Loucy (cell line): ENCODE measurements around the gene ACACB.

ENCODE experiments used
- H2AFZ ChIP-seq: fragments of 200-600 bp; sonication (generic); 2 replicates; pipeline ENCODE4 v1.6.0; 2016; ENCODE audit warnings: antibody characterized with exemption, mild to moderate bottlenecking, low read length, moderate library complexity
- H3F3A ChIP-seq: fragments of 200-600 bp; 2 replicates; pipeline ENCODE4 v1.6.0; 2016; ENCODE audit warnings: antibody characterized with exemption, low read depth, mild to moderate bottlenecking
- H3K27me3 ChIP-seq: fragments of 200-600 bp; sonication (generic); 2 replicates; pipeline ENCODE4 v1.6.1; 2014; ENCODE audit warnings: low read length, mild to moderate bottlenecking; ENCODE audit not compliant: insufficient read depth, poor library complexity, severe bottlenecking
- H3K36me3 ChIP-seq: fragments of 200-600 bp; sonication (generic); 2 replicates; pipeline ENCODE4 v1.6.1; 2016; ENCODE audit warnings: low read length; ENCODE audit not compliant: insufficient read depth
- H3K4me1 ChIP-seq: fragments of 200-600 bp; sonication (generic); 2 replicates; pipeline ENCODE4 v1.5.1; 2014; ENCODE audit warnings: low read length, mild to moderate bottlenecking; ENCODE audit not compliant: insufficient read depth, poor library complexity, severe bottlenecking
- H3K4me2 ChIP-seq: fragments of 200-600 bp; sonication (generic); 2 replicates; pipeline ENCODE4 v1.6.0; 2014; ENCODE audit warnings: antibody characterized with exemption, low read length, low read depth, mild to moderate bottlenecking; ENCODE audit not compliant: poor library complexity, severe bottlenecking
- H3K4me3 ChIP-seq: fragments of 200-600 bp; sonication (generic); 2 replicates; pipeline ENCODE4 v1.5.1; 2014; ENCODE audit warnings: low read length, mild to moderate bottlenecking, mixed read lengths; ENCODE audit not compliant: poor library complexity, severe bottlenecking
- H3K79me2 ChIP-seq: fragments of 200-600 bp; sonication (generic); 2 replicates; pipeline ENCODE4 v1.6.1; 2014; ENCODE audit warnings: low read length; ENCODE audit not compliant: insufficient read depth
- H3K9ac ChIP-seq: fragments of 200-600 bp; sonication (generic); 2 replicates; pipeline ENCODE4 v1.6.0; 2014; ENCODE audit warnings: mild to moderate bottlenecking, low read depth, low read length, moderate library complexity; ENCODE audit not compliant: poor library complexity, severe bottlenecking
- H3K9me2 ChIP-seq: fragments of 200-600 bp; sonication (generic); replicated peaks from 2 replicates; pipeline ENCODE4 v1.6.1; 2016; ENCODE audit warnings: low read depth, low read length, mixed read lengths
- H3K9me3 ChIP-seq: fragments of 200-600 bp; sonication (generic); 2 replicates; pipeline ENCODE4 v1.6.1; 2014; ENCODE audit warnings: mild to moderate bottlenecking, antibody characterized with exemption, low read length, low read depth; ENCODE audit not compliant: insufficient read depth
- H4K20me1 ChIP-seq: fragments of 200-600 bp; sonication (generic); 2 replicates; pipeline ENCODE4 v1.6.0; 2014; ENCODE audit warnings: antibody characterized with exemption, low read length, mild to moderate bottlenecking; ENCODE audit not compliant: insufficient read depth, poor library complexity, severe bottlenecking
- CTCF ChIP-seq: fragments of 200-600 bp; sonication (generic); conservative IDR thresholded peaks from 2 replicates; pipeline ENCODE4 v1.5.1; 2014; ENCODE audit warnings: mild to moderate bottlenecking, antibody characterized with exemption, low read length
- EZH2phosphoT487 ChIP-seq: fragments of 200-600 bp; IDR thresholded peaks from 2 replicates; pipeline ENCODE4 v1.6.1; 2018; ENCODE audit warnings: antibody characterized with exemption, mild to moderate bottlenecking, moderate library complexity, borderline replicate concordance

ACACB gene

GRCh38 chr12:109239179-109239578 lies 122.8 kb downstream of the ACACB start:
- no peak overlapping the region for H3K9ac ChIP-seq
- no peaks in the 10 kb centered on the region for H3K27me3 ChIP-seq
- H3K9me3 ChIP-seq = no peaks in the 10 kb centered on the region
- H3K79me2 ChIP-seq = no peaks in the 10 kb centered on the region
- TF ChIP-seq EZH2phosphoT487 (no peak), CTCF (no peak)
- H3K4me3 ChIP-seq = no peak overlapping the region
- H4K20me1 ChIP-seq = no peaks in the 10 kb centered on the region
- H2AFZ ChIP-seq = no peak overlapping the region
- H3K36me3 ChIP-seq = no peaks in the 10 kb centered on the region; the same call in 1 of the 2 replicates
- H3F3A ChIP-seq = no peaks in the 10 kb centered on the region
- H3K4me1 ChIP-seq = no peaks in the 10 kb centered on the region
- no peak overlapping the region for H3K4me2 ChIP-seq
- no peaks in the 10 kb centered on the region for H3K9me2 ChIP-seq

GRCh38 chr12:109239691-109240090 lies 123.3 kb downstream of the ACACB start:
- Histone ChIP-seq H3F3A (no peaks in the 10 kb centered on the region), H3K9me3 (no peaks in the 10 kb centered on the region), H4K20me1 (no peaks in the 10 kb centered on the region), H3K79me2 (no peaks in the 10 kb centered on the region), H3K4me1 (no peaks in the 10 kb centered on the region), H3K36me3 (no peaks in the 10 kb centered on the region; the same call in 1 of the 2 replicates), H3K27me3 (no peaks in the 10 kb centered on the region), H3K9me2 (no peaks in the 10 kb centered on the region), H3K9ac (no peak overlapping the region), H3K4me2 (no peak overlapping the region), H3K4me3 (no peak overlapping the region), H2AFZ (no peak overlapping the region)
- TF ChIP-seq EZH2phosphoT487 = no peak
- TF ChIP-seq CTCF = no peak

DNA sequence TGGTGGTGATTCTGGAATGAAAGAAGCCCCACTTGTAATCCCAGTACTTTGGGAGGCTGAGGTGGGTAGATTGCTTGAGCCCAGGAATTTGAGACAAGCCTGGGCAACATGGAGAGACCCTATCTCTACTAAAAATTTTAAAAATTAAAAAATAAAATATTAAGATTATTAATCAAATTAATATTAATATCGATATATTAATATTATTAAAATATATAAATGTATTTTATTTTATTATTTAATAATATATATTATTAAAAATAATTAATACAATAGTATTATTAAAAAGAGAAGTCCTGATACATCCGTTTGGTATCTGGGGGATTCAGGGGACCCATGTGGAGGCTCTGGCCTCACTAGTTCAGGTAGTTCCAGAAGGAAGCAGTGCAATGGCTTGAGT lies 124.0 kb downstream of the ACACB start:
- no peak overlapping the region for H3K4me2 ChIP-seq
- H3K9me3 ChIP-seq = no peaks in the 10 kb centered on the region
- H3K4me1 ChIP-seq = no peaks in the 10 kb centered on the region
- H3K27me3 ChIP-seq = no peaks in the 10 kb centered on the region
- H4K20me1 ChIP-seq = no peaks in the 10 kb centered on the region
- H3K36me3 ChIP-seq = no peaks in the 10 kb centered on the region; the same call in 1 of the 2 replicates
- H3K9me2 ChIP-seq = no peaks in the 10 kb centered on the region
- no peaks in the 10 kb centered on the region for H3F3A ChIP-seq
- H3K4me3 ChIP-seq = no peak overlapping the region
- no peak overlapping the region for H2AFZ ChIP-seq
- H3K79me2 ChIP-seq = no peaks in the 10 kb centered on the region
- TF ChIP-seq EZH2phosphoT487 (no peak), CTCF (no peak)
- no peak overlapping the region for H3K9ac ChIP-seq
